ENCODE measurements around the gene IRX5. TPM values are rescaled to one million over a fixed set of nuclear protein-coding genes. Genes with fewer than 3 reads are reported as not detected.

The IRX5 gene
- total RNA-seq, 1 donor from 2014 or later: 2.6 TPM

DNA sequence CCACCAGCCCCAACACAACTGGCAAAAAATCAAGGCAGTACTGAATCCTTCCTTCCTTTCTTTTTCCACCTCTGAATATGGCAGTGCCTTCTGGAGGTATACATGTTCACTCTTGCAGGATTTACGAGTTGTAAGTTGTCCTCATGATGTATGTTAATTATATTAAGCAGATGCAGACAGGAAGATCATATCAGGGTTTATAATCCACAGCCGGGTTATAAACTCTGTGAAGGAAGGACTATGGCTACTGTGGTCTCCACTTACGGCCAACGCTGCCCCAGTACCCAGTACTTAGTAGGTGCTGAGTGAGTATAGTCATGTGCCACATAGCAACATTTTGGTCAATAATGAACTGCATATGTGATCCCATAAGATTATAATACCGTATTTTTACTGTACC, 19.6 kb upstream of the IRX5 start:
- Mint-ChIP-seq H3K27ac (ENCODE audit: unreplicated experiment) (no peak overlapping the region), H3K36me3 (ENCODE audit: low read depth, unreplicated experiment) (no peaks in the 10 kb centered on the region), H3K9me3 (ENCODE audit: unreplicated experiment) (no peaks in the 10 kb centered on the region), H3K4me1 (ENCODE audit: unreplicated experiment) (no peaks in the 10 kb centered on the region), H3K27me3 (ENCODE audit: unreplicated experiment) (peaks cover 5% of the 10 kb centered on the region), H3K4me3 (ENCODE audit: unreplicated experiment) (no peak overlapping the region)
- TF ChIP-seq, protein P1, sequence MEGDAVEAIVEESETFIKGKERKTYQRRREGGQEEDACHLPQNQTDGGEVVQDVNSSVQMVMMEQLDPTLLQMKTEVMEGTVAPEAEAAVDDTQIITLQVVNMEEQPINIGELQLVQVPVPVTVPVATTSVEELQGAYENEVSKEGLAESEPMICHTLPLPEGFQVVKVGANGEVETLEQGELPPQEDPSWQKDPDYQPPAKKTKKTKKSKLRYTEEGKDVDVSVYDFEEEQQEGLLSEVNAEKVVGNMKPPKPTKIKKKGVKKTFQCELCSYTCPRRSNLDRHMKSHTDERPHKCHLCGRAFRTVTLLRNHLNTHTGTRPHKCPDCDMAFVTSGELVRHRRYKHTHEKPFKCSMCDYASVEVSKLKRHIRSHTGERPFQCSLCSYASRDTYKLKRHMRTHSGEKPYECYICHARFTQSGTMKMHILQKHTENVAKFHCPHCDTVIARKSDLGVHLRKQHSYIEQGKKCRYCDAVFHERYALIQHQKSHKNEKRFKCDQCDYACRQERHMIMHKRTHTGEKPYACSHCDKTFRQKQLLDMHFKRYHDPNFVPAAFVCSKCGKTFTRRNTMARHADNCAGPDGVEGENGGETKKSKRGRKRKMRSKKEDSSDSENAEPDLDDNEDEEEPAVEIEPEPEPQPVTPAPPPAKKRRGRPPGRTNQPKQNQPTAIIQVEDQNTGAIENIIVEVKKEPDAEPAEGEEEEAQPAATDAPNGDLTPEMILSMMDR (IDR thresholded peaks at IDR 0.05; ENCODE audit: unreplicated experiment): no peak
- no peak for DNase-seq (ENCODE audit: low spot score)

DNA sequence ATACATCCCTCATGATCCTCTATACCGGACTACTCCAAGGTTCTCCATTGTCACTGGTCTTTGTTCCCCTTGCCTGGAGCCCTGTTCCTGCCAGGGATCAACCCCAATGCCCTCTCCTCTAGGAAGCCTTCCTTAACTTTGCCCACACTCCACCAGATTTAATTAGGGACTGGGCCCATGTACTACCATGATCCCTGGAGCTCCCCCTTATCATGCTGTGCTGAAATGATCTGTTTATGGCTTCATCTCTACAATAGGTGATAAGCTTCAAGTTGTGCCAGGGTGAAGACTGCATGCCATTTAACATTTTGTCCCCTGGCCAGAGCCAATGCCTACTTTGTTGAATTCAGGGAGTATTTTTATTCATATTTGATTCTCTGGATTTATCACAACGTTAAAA, 17.9 kb upstream of the IRX5 start:
- Mint-ChIP-seq H3K27me3 (ENCODE audit: unreplicated experiment) (peaks cover 5% of the 10 kb centered on the region), H3K36me3 (ENCODE audit: low read depth, unreplicated experiment) (no peaks in the 10 kb centered on the region), H3K4me3 (ENCODE audit: unreplicated experiment) (no peak overlapping the region), H3K4me1 (ENCODE audit: unreplicated experiment) (no peaks in the 10 kb centered on the region), H3K9me3 (ENCODE audit: unreplicated experiment) (no peaks in the 10 kb centered on the region), H3K27ac (ENCODE audit: unreplicated experiment) (no peak overlapping the region)
- DNase-seq (ENCODE audit: low spot score): no peak
- TF ChIP-seq, protein P1 (IDR thresholded peaks at IDR 0.05; ENCODE audit: unreplicated experiment): no peak

DNA sequence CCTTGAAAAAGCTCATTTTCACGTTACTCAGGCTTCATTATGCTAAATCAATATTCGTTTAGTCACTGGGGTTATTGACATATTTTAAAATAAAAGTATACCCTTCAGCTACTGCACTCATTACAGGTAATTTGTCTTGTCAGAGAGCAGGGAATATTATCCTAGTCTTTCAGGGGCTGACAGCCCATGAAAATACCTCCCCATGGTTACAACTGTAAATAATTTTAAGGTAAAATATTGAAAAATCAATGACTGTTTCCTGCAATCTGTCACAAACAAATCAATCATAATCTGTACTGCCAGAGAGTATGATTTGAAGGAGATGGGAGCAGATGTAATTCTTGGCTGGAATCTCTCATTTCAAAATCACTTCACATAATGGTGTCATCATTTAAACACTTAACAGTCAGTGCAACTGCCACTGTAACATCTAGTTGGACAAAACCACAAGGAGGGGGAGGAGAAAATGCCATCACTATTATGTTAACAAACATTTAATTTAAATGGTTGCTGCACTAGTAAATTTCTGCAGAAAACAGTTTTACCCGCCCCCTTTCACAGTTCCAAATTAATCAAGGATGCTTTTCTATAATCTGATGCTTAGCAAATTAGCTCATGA, 9.3 kb upstream of the IRX5 start:
- H3K27me3 Mint-ChIP-seq (ENCODE audit: unreplicated experiment): no peaks in the 10 kb centered on the region
- DNase-seq (ENCODE audit: low spot score): no peak
- no peaks in the 10 kb centered on the region for H3K4me1 Mint-ChIP-seq (ENCODE audit: unreplicated experiment)
- no peak overlapping the region for H3K4me3 Mint-ChIP-seq (ENCODE audit: unreplicated experiment)
- H3K9me3 Mint-ChIP-seq (ENCODE audit: unreplicated experiment): no peaks in the 10 kb centered on the region
- no peak overlapping the region for H3K27ac Mint-ChIP-seq (ENCODE audit: unreplicated experiment)
- no peaks in the 10 kb centered on the region for H3K36me3 Mint-ChIP-seq (ENCODE audit: low read depth, unreplicated experiment)
- TF ChIP-seq, protein P1 (IDR thresholded peaks at IDR 0.05; ENCODE audit: unreplicated experiment): no peak

DNA sequence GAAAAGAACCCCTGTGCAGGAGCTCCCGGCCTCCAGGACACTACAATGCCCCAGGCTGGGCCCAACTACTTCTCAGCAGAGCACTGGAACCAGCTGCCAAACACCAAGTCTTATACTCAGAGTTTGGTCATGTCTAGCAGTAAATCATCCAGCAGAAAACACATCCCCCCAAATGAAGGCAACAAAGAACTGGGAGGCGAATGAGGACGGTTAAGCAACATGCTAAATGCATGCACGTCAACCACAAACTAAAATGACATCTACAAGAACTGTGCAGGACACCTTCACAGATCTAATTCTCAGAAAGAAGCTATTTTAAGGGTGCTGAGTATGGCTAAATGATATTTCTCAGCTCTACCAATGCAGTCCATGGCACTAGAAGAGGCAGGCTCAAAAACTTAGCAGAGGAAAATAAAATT, 7.6 kb upstream of the IRX5 start:
- Mint-ChIP-seq H3K27me3 (ENCODE audit: unreplicated experiment) (peaks cover 6% of the 10 kb centered on the region), H3K4me1 (ENCODE audit: unreplicated experiment) (peaks cover 13% of the 10 kb centered on the region), H3K4me3 (ENCODE audit: unreplicated experiment) (no peak overlapping the region)

DNA sequence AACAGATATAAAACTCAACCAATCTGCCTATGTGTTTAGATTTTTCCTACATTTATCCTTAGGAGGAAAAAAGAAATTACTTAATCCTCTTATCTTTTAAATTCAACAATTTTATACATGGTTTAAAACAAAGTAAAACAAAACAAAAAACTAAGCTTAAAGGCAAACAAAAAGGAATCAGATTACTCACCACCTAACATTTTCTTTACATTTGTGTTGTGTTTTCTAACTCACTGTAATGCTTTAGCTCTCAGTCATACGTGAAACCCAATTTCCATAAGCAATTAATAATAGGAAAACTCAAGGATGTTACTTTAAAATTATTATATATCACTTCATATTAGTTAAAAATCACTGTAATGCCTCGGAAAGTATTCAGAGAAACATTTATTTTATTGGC, 6.7 kb upstream of the IRX5 start:
- Mint-ChIP-seq H3K36me3 (ENCODE audit: low read depth, unreplicated experiment) (no peaks in the 10 kb centered on the region), H3K27me3 (ENCODE audit: unreplicated experiment) (peaks cover 7% of the 10 kb centered on the region), H3K4me3 (ENCODE audit: unreplicated experiment) (no peak overlapping the region), H3K27ac (ENCODE audit: unreplicated experiment) (no peak overlapping the region), H3K9me3 (ENCODE audit: unreplicated experiment) (no peaks in the 10 kb centered on the region), H3K4me1 (ENCODE audit: unreplicated experiment) (peaks cover 13% of the 10 kb centered on the region)
- no peak for DNase-seq (ENCODE audit: low spot score)
- TF ChIP-seq, protein P1 (IDR thresholded peaks at IDR 0.05; ENCODE audit: unreplicated experiment): no peak

More for the DNA sequence above, 7.6 kb upstream of the IRX5 start:
- DNase-seq (ENCODE audit: low spot score): no peak
- TF ChIP-seq, protein P1 (IDR thresholded peaks at IDR 0.05; ENCODE audit: unreplicated experiment): no peak
- Mint-ChIP-seq H3K9me3 (ENCODE audit: unreplicated experiment) (no peaks in the 10 kb centered on the region), H3K36me3 (ENCODE audit: low read depth, unreplicated experiment) (no peaks in the 10 kb centered on the region), H3K27ac (ENCODE audit: unreplicated experiment) (no peak overlapping the region)

Measured in endothelial cell (in vitro differentiated cells).